Neuronal stem cell (in vitro differentiated cells): ENCODE results near the gene RDH5.

Experiments used
- DNase-seq: peaks from one replicate; pipeline ENCODE4 v3.0.0-alpha.2; 2013; ENCODE audit warnings: low spot score
- H2AFZ ChIP-seq: one replicate; pipeline ENCODE4 v1.6.1; 2013; ENCODE audit warnings: mild to moderate bottlenecking, low read length, inconsistent platforms
- H2AK5ac ChIP-seq: 2 replicates; pipeline ENCODE4 v1.6.1; 2013; ENCODE audit warnings: low read depth, mild to moderate bottlenecking, inconsistent platforms, low read length, moderate library complexity, mixed read lengths
- H2BK120ac ChIP-seq: 2 replicates; pipeline ENCODE4 v1.6.1; 2013; ENCODE audit warnings: low read depth, mild to moderate bottlenecking, inconsistent platforms, low read length, moderate library complexity, mixed read lengths
- H2BK12ac ChIP-seq: one replicate; pipeline ENCODE4 v1.6.1; 2013; ENCODE audit warnings: low read length, inconsistent platforms
- H2BK15ac ChIP-seq: 2 replicates; pipeline ENCODE4 v1.6.1; 2013; ENCODE audit warnings: mild to moderate bottlenecking, low read length, inconsistent platforms, mixed read lengths
- H2BK5ac ChIP-seq: one replicate; pipeline ENCODE4 v1.6.1; 2013; ENCODE audit warnings: inconsistent platforms, mild to moderate bottlenecking, low read length, moderate library complexity
- H3K14ac ChIP-seq: one replicate; pipeline ENCODE4 v1.6.1; 2013; ENCODE audit warnings: low read length, inconsistent platforms
- H3K18ac ChIP-seq: 2 replicates; pipeline ENCODE4 v1.6.1; 2013; ENCODE audit warnings: low read length, inconsistent platforms
- H3K23ac ChIP-seq: 2 replicates; pipeline ENCODE4 v1.6.1; 2013; ENCODE audit warnings: low read depth, mild to moderate bottlenecking, mixed read lengths, low read length, inconsistent platforms; ENCODE audit not compliant: poor library complexity
- H3K27ac ChIP-seq: replicated peaks from 3 replicates; pipeline ENCODE4 v1.5.1; 2013; ENCODE audit warnings: low read length, inconsistent platforms
- H3K27me3 ChIP-seq, 3 experiments: 2 replicates each; pipeline ENCODE4 v1.6.1; 2013; ENCODE audit warnings: low read length in 3 of 3, mild to moderate bottlenecking in 2 of 3, inconsistent platforms in 1 of 3, low read depth in 1 of 3, mixed read lengths in 1 of 3, moderate library complexity in 1 of 3; ENCODE audit not compliant: control insufficient read depth in 3 of 3, insufficient read depth in 3 of 3
- H3K36me3 ChIP-seq, 2 donors: replicated peaks in 1 of 2; 2 replicates each; pipeline ENCODE4 v1.6.1; 2013; ENCODE audit warnings: low read length in 2 of 2; ENCODE audit not compliant: control insufficient read depth in 2 of 2, insufficient read depth in 2 of 2
- H3K4ac ChIP-seq: 2 replicates; pipeline ENCODE4 v1.6.1; 2013; ENCODE audit warnings: inconsistent platforms, mild to moderate bottlenecking, low read length, moderate library complexity
- H3K4me1 ChIP-seq, 2 donors: 1 replicate in 1 of 2; 2 replicates in 1 of 2; pipeline ENCODE4 v1.6.1; 2013; ENCODE audit warnings: low read length in 2 of 2, low read depth in 1 of 2; ENCODE audit not compliant: control insufficient read depth in 2 of 2, insufficient read depth in 1 of 2
- H3K4me2 ChIP-seq: one replicate; pipeline ENCODE4 v1.6.1; 2013; ENCODE audit warnings: mild to moderate bottlenecking, low read length, inconsistent platforms; ENCODE audit not compliant: insufficient read depth, poor library complexity, severe bottlenecking
- H3K4me3 ChIP-seq, 2 donors: 2 replicates each; pipeline ENCODE4 v1.5.1; 2013; ENCODE audit warnings: low read length in 2 of 2, mild to moderate bottlenecking in 2 of 2, inconsistent platforms in 1 of 2, moderate library complexity in 1 of 2
- H3K79me1 ChIP-seq: one replicate; pipeline ENCODE4 v1.6.1; 2013; ENCODE audit warnings: low read depth, mild to moderate bottlenecking, inconsistent platforms, low read length, moderate library complexity
- H3K9ac ChIP-seq: one replicate; pipeline ENCODE4 v1.6.1; 2013; ENCODE audit warnings: mild to moderate bottlenecking, low read depth, low read length, inconsistent platforms; ENCODE audit not compliant: poor library complexity
- H3K9me3 ChIP-seq, 2 donors: replicated peaks in 1 of 2; 2 replicates each; pipeline versions ENCODE3 to v1.6.1; 2013; ENCODE audit warnings: low read length in 2 of 2, mild to moderate bottlenecking in 2 of 2, inconsistent platforms in 1 of 2, low read depth in 1 of 2, mixed read lengths in 1 of 2, moderate library complexity in 1 of 2; ENCODE audit not compliant: control insufficient read depth in 2 of 2, insufficient read depth in 1 of 2
- H4K8ac ChIP-seq: one replicate; pipeline ENCODE4 v1.6.1; 2013; ENCODE audit warnings: low read depth, mild to moderate bottlenecking, inconsistent platforms, low read length, moderate library complexity
- H4K91ac ChIP-seq: one replicate; pipeline ENCODE4 v1.6.1; 2013; ENCODE audit warnings: low read length, low read depth, mild to moderate bottlenecking, inconsistent platforms; ENCODE audit not compliant: poor library complexity
- WGBS, 2 donors: extraction: QIAGEN DNeasy Blood & Tissue Kit; methylation state at CpG; one replicate each; pipeline ENCODE4 v1.1.7; 2013; ENCODE audit warnings: missing lambda C conversion rate in 2 of 2, mixed read lengths in 1 of 2; ENCODE audit not compliant: insufficient read length in 2 of 2, insufficient replicate concordance in 1 of 2; ENCODE audit errors: extremely low coverage in 2 of 2; 5-methylcytosine and 5-hydroxymethylcytosine counted together

The RDH5 gene

GRCh38 chr12:55698965-55699364 lies 21.2 kb upstream of the RDH5 start:
- H3K27me3 ChIP-seq = no peaks in the 10 kb centered on the region
- H4K91ac ChIP-seq = no peak overlapping the region
- no peak overlapping the region for H3K9ac ChIP-seq
- H2AFZ ChIP-seq = no peak overlapping the region
- no peak overlapping the region for H3K23ac ChIP-seq
- H3K36me3 ChIP-seq = peaks cover 14 to 36% of the 10 kb centered on the region in 2 donors
- H3K9me3 ChIP-seq = no peaks in the 10 kb centered on the region
- H3K4me2 ChIP-seq = no peak overlapping the region
- peaks cover 0 to 1% of the 10 kb centered on the region in 2 donors for H3K4me1 ChIP-seq
- H3K14ac ChIP-seq = no peak overlapping the region
- H2AK5ac ChIP-seq = no peak overlapping the region
- peaks cover 3% of the 10 kb centered on the region for H3K79me1 ChIP-seq
- no peak overlapping the region for H2BK120ac ChIP-seq
- no peak overlapping the region for H4K8ac ChIP-seq
- H3K4ac ChIP-seq = no peak overlapping the region
- no peak overlapping the region for H2BK12ac ChIP-seq
- no peak overlapping the region for H3K27ac ChIP-seq
- no peak overlapping the region for H2BK15ac ChIP-seq
- DNase-seq = no peak
- WGBS, 2 donors = no CpG with 5 or more reads among the region's 1 CpG
- no peak overlapping the region for H3K4me3 ChIP-seq
- H3K18ac ChIP-seq = no peak overlapping the region
- H2BK5ac ChIP-seq = no peak overlapping the region

- no peak overlapping the region for H3K27ac ChIP-seq
- no peak overlapping the region for H2AK5ac ChIP-seq
- H3K14ac ChIP-seq = no peak overlapping the region
- peaks cover 0 to 1% of the 10 kb centered on the region in 2 donors for H3K4me1 ChIP-seq
- no peaks in the 10 kb centered on the region for H3K27me3 ChIP-seq
- H3K4ac ChIP-seq = no peak overlapping the region
- no peak overlapping the region for H2BK12ac ChIP-seq
- no peak for DNase-seq
- H2BK15ac ChIP-seq = no peak overlapping the region
- no peak overlapping the region for H2AFZ ChIP-seq
- peaks cover 14 to 30% of the 10 kb centered on the region in 2 donors for H3K36me3 ChIP-seq
- no CpG with 5 or more reads among the region's 5 CpGs for WGBS, 2 donors
- H3K4me2 ChIP-seq = no peak overlapping the region
- no peak overlapping the region for H3K18ac ChIP-seq
- H4K8ac ChIP-seq = no peak overlapping the region
- no peak overlapping the region for H3K23ac ChIP-seq
- no peaks in the 10 kb centered on the region for H3K9me3 ChIP-seq
- no peak overlapping the region for H3K4me3 ChIP-seq
- H4K91ac ChIP-seq = no peak overlapping the region
- no peak overlapping the region for H3K9ac ChIP-seq
- no peak overlapping the region for H2BK120ac ChIP-seq
- no peak overlapping the region for H2BK5ac ChIP-seq
- H3K79me1 ChIP-seq = peaks cover 3% of the 10 kb centered on the region
Observed at GRCh38 chr12:55699471-55700055, 20.6 kb upstream of the RDH5 start.

- H3K23ac ChIP-seq = peak overlapping the region; percentile 34
- no peak overlapping the region for H3K4me3 ChIP-seq
- H2BK5ac ChIP-seq = no peak overlapping the region
- no peak overlapping the region for H2AFZ ChIP-seq
- no peak overlapping the region for H2BK15ac ChIP-seq
- no peak overlapping the region for H3K14ac ChIP-seq
- peaks cover 5% of the 10 kb centered on the region for H3K79me1 ChIP-seq
- no peak overlapping the region for H2BK120ac ChIP-seq
- no peaks in the 10 kb centered on the region for H3K27me3 ChIP-seq
- WGBS, 2 donors = no CpG with 5 or more reads among the region's 21 CpGs
- no peak overlapping the region for H2BK12ac ChIP-seq
- peak overlapping the region; percentile 5 for H2AK5ac ChIP-seq
- H3K27ac ChIP-seq = no peak overlapping the region
- no peak overlapping the region for H4K91ac ChIP-seq
- peak overlapping the region; percentile 27 for H3K9ac ChIP-seq
- H3K4me2 ChIP-seq = no peak overlapping the region
- H3K9me3 ChIP-seq = no peaks in the 10 kb centered on the region
- peaks cover 8 to 24% of the 10 kb centered on the region in 2 donors for H3K36me3 ChIP-seq
- H4K8ac ChIP-seq = peak overlapping the region; percentile 84
- no peak overlapping the region for H3K18ac ChIP-seq
- no peak overlapping the region for H3K4ac ChIP-seq
- H3K4me1 ChIP-seq = peaks cover 6% of the 10 kb centered on the region in 2 donors
- no peak for DNase-seq
Observed at GRCh38 chr12:55700255-55701018, 19.8 kb upstream of the RDH5 start.

- no peaks in the 10 kb centered on the region for H3K9me3 ChIP-seq
- H2AFZ ChIP-seq = no peak overlapping the region
- no peak overlapping the region for H3K18ac ChIP-seq
- H3K79me1 ChIP-seq = peaks cover 5% of the 10 kb centered on the region
- no peak overlapping the region for H4K8ac ChIP-seq
- peaks cover 0 to 16% of the 10 kb centered on the region in 2 donors for H3K36me3 ChIP-seq
- no peak overlapping the region for H2AK5ac ChIP-seq
- no peak overlapping the region for H3K4me2 ChIP-seq
- no peak overlapping the region for H2BK5ac ChIP-seq
- DNase-seq = no peak
- H4K91ac ChIP-seq = no peak overlapping the region
- H3K27ac ChIP-seq = no peak overlapping the region
- H3K4ac ChIP-seq = no peak overlapping the region
- H2BK12ac ChIP-seq = no peak overlapping the region
- H3K23ac ChIP-seq = no peak overlapping the region
- H2BK120ac ChIP-seq = no peak overlapping the region
- WGBS, 2 donors = no CpG with 5 or more reads among the region's 8 CpGs
- no peak overlapping the region for H3K9ac ChIP-seq
- H3K4me1 ChIP-seq = peaks cover 11 to 19% of the 10 kb centered on the region in 2 donors
- no peak overlapping the region for H3K14ac ChIP-seq
- H3K27me3 ChIP-seq = peaks cover 0 to 10% (median 0%) of the 10 kb centered on the region in 3 experiments
- H3K4me3 ChIP-seq = no peak overlapping the region
- H2BK15ac ChIP-seq = no peak overlapping the region
Observed at GRCh38 chr12:55702861-55703260, 17.3 kb upstream of the RDH5 start.
